GM12873 (cell line): ENCODE data around the gene SH2D3C.

Experiments
- TF ChIP-seq, protein P1 (sequence below): IDR thresholded peaks from 2 replicates; pipeline ENCODE4 v1.5.1; 2012; ENCODE audit warnings: low read depth, mild to moderate bottlenecking, moderate library complexity, low read length, control low read depth; ENCODE audit not compliant: insufficient read depth; ENCODE audit errors: missing control alignments

The SH2D3C gene

DNA sequence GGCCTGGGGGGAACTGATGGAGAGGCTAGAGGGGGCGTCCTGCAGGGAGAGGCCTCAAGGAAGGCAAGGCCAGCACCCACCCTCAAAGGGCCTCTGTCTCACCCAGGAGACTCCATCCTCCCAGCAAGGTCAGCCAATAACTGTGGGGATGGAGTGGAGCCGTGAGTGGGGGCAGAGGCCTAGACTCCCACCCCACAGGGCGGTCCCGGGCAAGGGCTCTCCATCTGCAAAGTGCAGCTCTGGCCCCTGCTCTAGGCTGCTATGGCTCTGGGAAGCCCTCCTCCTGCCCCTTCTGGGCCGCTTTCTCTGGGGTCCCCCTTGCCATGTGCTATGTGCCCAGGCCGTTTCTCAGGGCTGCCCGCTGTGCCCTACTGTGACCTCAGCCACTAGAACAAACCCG, 38.3 kb upstream of the SH2D3C start:
- TF ChIP-seq, protein P1, sequence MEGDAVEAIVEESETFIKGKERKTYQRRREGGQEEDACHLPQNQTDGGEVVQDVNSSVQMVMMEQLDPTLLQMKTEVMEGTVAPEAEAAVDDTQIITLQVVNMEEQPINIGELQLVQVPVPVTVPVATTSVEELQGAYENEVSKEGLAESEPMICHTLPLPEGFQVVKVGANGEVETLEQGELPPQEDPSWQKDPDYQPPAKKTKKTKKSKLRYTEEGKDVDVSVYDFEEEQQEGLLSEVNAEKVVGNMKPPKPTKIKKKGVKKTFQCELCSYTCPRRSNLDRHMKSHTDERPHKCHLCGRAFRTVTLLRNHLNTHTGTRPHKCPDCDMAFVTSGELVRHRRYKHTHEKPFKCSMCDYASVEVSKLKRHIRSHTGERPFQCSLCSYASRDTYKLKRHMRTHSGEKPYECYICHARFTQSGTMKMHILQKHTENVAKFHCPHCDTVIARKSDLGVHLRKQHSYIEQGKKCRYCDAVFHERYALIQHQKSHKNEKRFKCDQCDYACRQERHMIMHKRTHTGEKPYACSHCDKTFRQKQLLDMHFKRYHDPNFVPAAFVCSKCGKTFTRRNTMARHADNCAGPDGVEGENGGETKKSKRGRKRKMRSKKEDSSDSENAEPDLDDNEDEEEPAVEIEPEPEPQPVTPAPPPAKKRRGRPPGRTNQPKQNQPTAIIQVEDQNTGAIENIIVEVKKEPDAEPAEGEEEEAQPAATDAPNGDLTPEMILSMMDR = no peak

DNA sequence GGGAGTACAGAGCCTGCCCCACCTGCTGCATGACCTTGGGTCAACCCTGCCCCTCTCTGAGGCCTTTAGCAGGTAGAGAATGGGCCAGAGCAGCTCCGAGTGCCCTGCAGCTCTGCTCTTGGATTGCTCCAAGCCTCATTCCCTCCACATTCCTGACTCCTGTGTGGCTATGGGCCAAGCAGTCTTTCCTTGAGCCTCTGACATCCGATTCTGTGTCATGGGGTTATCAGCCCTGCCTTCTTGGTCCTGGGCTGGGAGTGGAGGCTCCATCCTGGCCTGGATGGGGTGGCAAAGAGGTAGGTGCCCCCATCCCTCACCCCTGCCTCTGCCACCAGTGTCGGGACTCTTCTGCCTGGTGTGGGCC, 37.9 kb upstream of the SH2D3C start:
- TF ChIP-seq, protein P1 = no peak

DNA sequence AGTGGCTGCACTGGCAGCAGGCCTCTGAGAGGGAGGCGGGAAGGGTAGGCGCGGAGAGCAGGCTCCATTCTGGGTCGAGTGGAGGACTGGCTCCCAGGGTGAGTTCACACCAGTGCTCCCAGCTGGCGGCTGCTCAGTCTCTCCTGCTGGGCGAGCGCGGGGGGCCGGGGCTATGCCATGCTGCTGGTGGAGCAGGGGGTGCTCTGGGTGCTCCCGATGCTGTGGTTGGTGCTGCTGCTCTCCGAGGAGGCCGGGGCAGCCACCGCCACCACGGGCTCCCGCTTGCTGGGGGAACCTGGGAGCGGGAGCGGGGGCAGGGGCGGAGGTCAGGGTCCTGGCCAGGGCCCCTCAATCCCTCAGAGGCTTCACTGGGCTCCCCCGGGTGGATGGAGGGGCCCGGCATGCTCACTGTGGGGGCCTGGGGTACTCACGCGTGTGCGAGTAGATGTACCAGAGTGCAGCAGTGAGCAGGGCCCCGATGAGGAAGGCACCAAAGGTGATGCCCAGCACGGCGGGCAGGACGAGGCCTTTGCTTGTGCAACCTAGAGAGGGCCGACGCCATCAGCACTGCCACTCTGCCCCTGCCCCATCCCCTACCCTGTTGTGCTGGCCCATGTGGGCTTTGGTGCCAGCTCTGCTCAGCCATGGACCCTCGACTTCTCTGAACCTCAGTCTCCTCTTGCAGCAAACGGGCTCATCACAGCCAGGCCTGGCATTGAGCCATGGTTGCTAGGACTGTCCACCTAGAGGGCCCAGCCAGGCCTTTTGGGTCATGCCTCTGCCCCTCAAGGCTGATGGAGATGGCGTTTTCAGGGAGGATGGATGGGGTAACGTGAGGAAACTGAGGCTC, 37.3 kb upstream of the SH2D3C start:
- TF ChIP-seq, protein P1 = no peak

- TF ChIP-seq, protein P1 = no peak
These were observed 36.4 kb upstream of the SH2D3C start for GRCh38 chr9:127814619-127815511.

DNA sequence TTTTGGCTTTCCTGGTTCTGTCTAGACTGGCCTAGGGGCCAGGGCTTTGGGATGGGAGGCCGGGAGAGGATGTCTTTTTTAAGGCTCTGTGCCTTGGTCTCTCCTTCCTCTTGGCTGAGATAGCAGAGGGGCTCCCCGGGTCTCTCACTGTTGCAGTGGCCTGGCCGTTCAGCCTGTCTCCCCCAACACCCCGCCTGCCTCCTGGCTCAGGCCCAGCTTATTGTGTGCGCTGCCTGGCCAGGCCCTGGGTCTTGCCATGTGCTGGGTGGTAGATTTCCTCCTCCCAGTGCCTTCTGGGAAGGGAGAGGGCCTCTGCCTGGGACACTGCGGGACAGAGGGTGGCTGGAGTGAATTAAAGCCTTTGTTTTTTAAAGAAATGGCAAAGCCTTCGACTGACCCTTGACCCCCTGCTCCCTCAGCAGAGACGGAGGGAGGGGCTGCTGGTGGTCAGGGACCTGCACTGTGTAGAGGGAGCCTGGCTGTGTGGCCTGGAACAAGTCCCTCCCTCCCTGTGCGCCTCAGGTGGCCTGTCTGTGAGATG, 35.3 kb upstream of the SH2D3C start:
- TF ChIP-seq, protein P1 = no peak

- TF ChIP-seq, protein P1 = no peak
These were observed 34.6 kb upstream of the SH2D3C start for GRCh38 chr9:127812936-127813675.
